Liver (tissue), 3 donors: Measurements from ENCODE around the gene IPO8.

Experiments used
- ATF3 ChIP-seq: IDR thresholded peaks from 2 replicates; pipeline ENCODE4 v1.6.1; 2016; ENCODE audit warnings: antibody characterized with exemption
- CTCF ChIP-seq: fragments of 150-350 bp; IDR thresholded peaks from 2 replicates; pipeline ENCODE4 v1.5.1; 2017; ENCODE audit warnings: improper control_type of control experiment, low read depth, low read length; ENCODE audit not compliant: missing input control
- EGR1 ChIP-seq, 2 donors: IDR thresholded peaks; 2 replicates each; pipeline ENCODE4 v1.6.1; 2016 to 2018; ENCODE audit warnings: antibody characterized with exemption in 2 of 2, low read depth in 2 of 2
- FOXA2 ChIP-seq: IDR thresholded peaks from 2 replicates; pipeline ENCODE4 v1.6.1; 2016; ENCODE audit warnings: antibody characterized with exemption
- NR2F2 ChIP-seq: IDR thresholded peaks from 2 replicates; pipeline ENCODE4 v1.6.1; 2016; ENCODE audit warnings: antibody characterized with exemption
- RAD21 ChIP-seq, 2 donors: IDR thresholded peaks; 2 replicates each; pipeline ENCODE4 v1.6.1; 2016; ENCODE audit warnings: antibody characterized with exemption in 2 of 2, mild to moderate bottlenecking in 2 of 2
- TAF1 ChIP-seq: conservative IDR thresholded peaks from 2 replicates; pipeline ENCODE4 v1.6.1; 2016; ENCODE audit warnings: antibody characterized with exemption, mild to moderate bottlenecking
- TF ChIP-seq, protein P1 (sequence below): IDR thresholded peaks from 2 replicates; pipeline ENCODE4 v1.6.1; 2016; ENCODE audit warnings: antibody characterized with exemption, mild to moderate bottlenecking
- TF ChIP-seq, protein P2 (sequence below): IDR thresholded peaks from 2 replicates; pipeline ENCODE4 v1.6.1; 2016; ENCODE audit warnings: antibody characterized with exemption
- TF ChIP-seq, protein P3 (sequence below): IDR thresholded peaks from 2 replicates; pipeline ENCODE4 v1.6.1; 2016; ENCODE audit warnings: antibody characterized with exemption
- donor health status: healthy.
- donor health status: healthy.

- TF ChIP-seq TAF1 (no peak), EGR1 (IDR thresholded peaks at IDR 0.05; ENCODE audit: low read depth in 2 of 2) (no peak), CTCF (no peak), FOXA2 (no peak), RAD21 (IDR thresholded peaks at IDR 0.05) (no peak), ATF3 (no peak), NR2F2 (no peak)
- TF ChIP-seq, protein P1, sequence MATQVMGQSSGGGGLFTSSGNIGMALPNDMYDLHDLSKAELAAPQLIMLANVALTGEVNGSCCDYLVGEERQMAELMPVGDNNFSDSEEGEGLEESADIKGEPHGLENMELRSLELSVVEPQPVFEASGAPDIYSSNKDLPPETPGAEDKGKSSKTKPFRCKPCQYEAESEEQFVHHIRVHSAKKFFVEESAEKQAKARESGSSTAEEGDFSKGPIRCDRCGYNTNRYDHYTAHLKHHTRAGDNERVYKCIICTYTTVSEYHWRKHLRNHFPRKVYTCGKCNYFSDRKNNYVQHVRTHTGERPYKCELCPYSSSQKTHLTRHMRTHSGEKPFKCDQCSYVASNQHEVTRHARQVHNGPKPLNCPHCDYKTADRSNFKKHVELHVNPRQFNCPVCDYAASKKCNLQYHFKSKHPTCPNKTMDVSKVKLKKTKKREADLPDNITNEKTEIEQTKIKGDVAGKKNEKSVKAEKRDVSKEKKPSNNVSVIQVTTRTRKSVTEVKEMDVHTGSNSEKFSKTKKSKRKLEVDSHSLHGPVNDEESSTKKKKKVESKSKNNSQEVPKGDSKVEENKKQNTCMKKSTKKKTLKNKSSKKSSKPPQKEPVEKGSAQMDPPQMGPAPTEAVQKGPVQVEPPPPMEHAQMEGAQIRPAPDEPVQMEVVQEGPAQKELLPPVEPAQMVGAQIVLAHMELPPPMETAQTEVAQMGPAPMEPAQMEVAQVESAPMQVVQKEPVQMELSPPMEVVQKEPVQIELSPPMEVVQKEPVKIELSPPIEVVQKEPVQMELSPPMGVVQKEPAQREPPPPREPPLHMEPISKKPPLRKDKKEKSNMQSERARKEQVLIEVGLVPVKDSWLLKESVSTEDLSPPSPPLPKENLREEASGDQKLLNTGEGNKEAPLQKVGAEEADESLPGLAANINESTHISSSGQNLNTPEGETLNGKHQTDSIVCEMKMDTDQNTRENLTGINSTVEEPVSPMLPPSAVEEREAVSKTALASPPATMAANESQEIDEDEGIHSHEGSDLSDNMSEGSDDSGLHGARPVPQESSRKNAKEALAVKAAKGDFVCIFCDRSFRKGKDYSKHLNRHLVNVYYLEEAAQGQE = no peak
- TF ChIP-seq, protein P2, sequence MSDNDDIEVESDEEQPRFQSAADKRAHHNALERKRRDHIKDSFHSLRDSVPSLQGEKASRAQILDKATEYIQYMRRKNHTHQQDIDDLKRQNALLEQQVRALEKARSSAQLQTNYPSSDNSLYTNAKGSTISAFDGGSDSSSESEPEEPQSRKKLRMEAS = no peak
- TF ChIP-seq, protein P3, sequence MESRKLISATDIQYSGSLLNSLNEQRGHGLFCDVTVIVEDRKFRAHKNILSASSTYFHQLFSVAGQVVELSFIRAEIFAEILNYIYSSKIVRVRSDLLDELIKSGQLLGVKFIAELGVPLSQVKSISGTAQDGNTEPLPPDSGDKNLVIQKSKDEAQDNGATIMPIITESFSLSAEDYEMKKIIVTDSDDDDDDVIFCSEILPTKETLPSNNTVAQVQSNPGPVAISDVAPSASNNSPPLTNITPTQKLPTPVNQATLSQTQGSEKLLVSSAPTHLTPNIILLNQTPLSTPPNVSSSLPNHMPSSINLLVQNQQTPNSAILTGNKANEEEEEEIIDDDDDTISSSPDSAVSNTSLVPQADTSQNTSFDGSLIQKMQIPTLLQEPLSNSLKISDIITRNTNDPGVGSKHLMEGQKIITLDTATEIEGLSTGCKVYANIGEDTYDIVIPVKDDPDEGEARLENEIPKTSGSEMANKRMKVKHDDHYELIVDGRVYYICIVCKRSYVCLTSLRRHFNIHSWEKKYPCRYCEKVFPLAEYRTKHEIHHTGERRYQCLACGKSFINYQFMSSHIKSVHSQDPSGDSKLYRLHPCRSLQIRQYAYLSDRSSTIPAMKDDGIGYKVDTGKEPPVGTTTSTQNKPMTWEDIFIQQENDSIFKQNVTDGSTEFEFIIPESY = no peak
Observed at GRCh38 chr12:30585877-30586276, 109.8 kb downstream of the IPO8 start.
